Measurements from ENCODE around the gene KRT4.
A peak's percentile ranks its signal among the peaks of the same experiment; 100 is the strongest.

KRT4 gene

GRCh38 chr12:52846356-52846970 is 32.5 kb upstream of the KRT4 start:
- Histone ChIP-seq H3K27ac (replicated peaks; ENCODE audit: low read length) (no peak overlapping the region), H4K91ac (ENCODE audit: low read depth, low read length, poor library complexity) (no peak overlapping the region), H3K9ac (ENCODE audit: low read depth, low read length, poor library complexity) (no peak overlapping the region), H2BK15ac (ENCODE audit: low read length) (no peak overlapping the region), H3K23ac (ENCODE audit: low read depth, low read length, poor library complexity) (no peak overlapping the region), H3K9me3 (replicated peaks in 1 of 2; ENCODE audit: control insufficient read depth in 2 of 2, insufficient read depth in 1 of 2, low read depth in 1 of 2, low read length in 2 of 2) (no peaks in the 10 kb centered on the region), H3K27me3 (ENCODE audit: control insufficient read depth in 3 of 3, insufficient read depth in 3 of 3, low read depth in 1 of 3, low read length in 3 of 3) (peaks cover 0 to 5% (median 0%) of the 10 kb centered on the region in 3 experiments), H2AFZ (ENCODE audit: low read length) (no peak overlapping the region), H3K4me2 (ENCODE audit: insufficient read depth, low read length, poor library complexity, severe bottlenecking) (no peak overlapping the region), H3K18ac (ENCODE audit: low read length) (no peak overlapping the region), H2BK120ac (ENCODE audit: low read depth, low read length) (no peak overlapping the region), H3K4ac (ENCODE audit: low read length) (no peak overlapping the region), H2AK5ac (ENCODE audit: low read depth, low read length) (no peak overlapping the region), H3K4me3 (ENCODE audit: low read length in 2 of 2) (no peak overlapping the region), H2BK5ac (ENCODE audit: low read length) (no peak overlapping the region), H3K14ac (ENCODE audit: low read length) (no peak overlapping the region), H3K79me1 (ENCODE audit: low read depth, low read length) (peaks cover 2% of the 10 kb centered on the region), H3K36me3 (replicated peaks in 1 of 2; ENCODE audit: control insufficient read depth in 2 of 2, insufficient read depth in 2 of 2, low read length in 2 of 2) (no peaks in the 10 kb centered on the region), H4K8ac (ENCODE audit: low read depth, low read length) (no peak overlapping the region), H3K4me1 (ENCODE audit: control insufficient read depth in 2 of 2, insufficient read depth in 1 of 2, low read depth in 1 of 2, low read length in 2 of 2) (peaks cover 0 to 7% of the 10 kb centered on the region in 2 donors), H2BK12ac (ENCODE audit: low read length) (no peak overlapping the region)
- DNase-seq (ENCODE audit: low spot score) = no peak
- no CpG with 5 or more reads among the region's 8 CpGs for WGBS, 2 donors (ENCODE audit: extremely low coverage in 2 of 2, insufficient read length in 2 of 2, insufficient replicate concordance in 1 of 2)

GRCh38 chr12:52845946-52846345 is 32.0 kb upstream of the KRT4 start:
- no peaks in the 10 kb centered on the region for H3K36me3 ChIP-seq (replicated peaks in 1 of 2; ENCODE audit: control insufficient read depth in 2 of 2, insufficient read depth in 2 of 2, low read length in 2 of 2)
- no peaks in the 10 kb centered on the region for H3K9me3 ChIP-seq (replicated peaks in 1 of 2; ENCODE audit: control insufficient read depth in 2 of 2, insufficient read depth in 1 of 2, low read depth in 1 of 2, low read length in 2 of 2)
- no peak overlapping the region for H2BK120ac ChIP-seq (ENCODE audit: low read depth, low read length)
- H3K4ac ChIP-seq (ENCODE audit: low read length) = no peak overlapping the region
- no peak overlapping the region for H2BK12ac ChIP-seq (ENCODE audit: low read length)
- no peak overlapping the region for H3K27ac ChIP-seq (replicated peaks; ENCODE audit: low read length)
- no peak overlapping the region for H3K18ac ChIP-seq (ENCODE audit: low read length)
- DNase-seq (ENCODE audit: low spot score) = no peak
- H2AFZ ChIP-seq (ENCODE audit: low read length) = no peak overlapping the region
- peaks cover 0 to 5% (median 0%) of the 10 kb centered on the region in 3 experiments for H3K27me3 ChIP-seq (ENCODE audit: control insufficient read depth in 3 of 3, insufficient read depth in 3 of 3, low read depth in 1 of 3, low read length in 3 of 3)
- H4K91ac ChIP-seq (ENCODE audit: low read depth, low read length, poor library complexity) = no peak overlapping the region
- no peak overlapping the region for H4K8ac ChIP-seq (ENCODE audit: low read depth, low read length)
- H3K9ac ChIP-seq (ENCODE audit: low read depth, low read length, poor library complexity) = no peak overlapping the region
- no peak overlapping the region for H3K14ac ChIP-seq (ENCODE audit: low read length)
- no CpG with 5 or more reads among the region's 1 CpG for WGBS, 2 donors (ENCODE audit: extremely low coverage in 2 of 2, insufficient read length in 2 of 2, insufficient replicate concordance in 1 of 2)
- H3K23ac ChIP-seq (ENCODE audit: low read depth, low read length, poor library complexity) = no peak overlapping the region
- H2AK5ac ChIP-seq (ENCODE audit: low read depth, low read length) = no peak overlapping the region
- no peak overlapping the region for H3K4me2 ChIP-seq (ENCODE audit: insufficient read depth, low read length, poor library complexity, severe bottlenecking)
- H3K79me1 ChIP-seq (ENCODE audit: low read depth, low read length) = peaks cover 2% of the 10 kb centered on the region
- peaks cover 0 to 6% of the 10 kb centered on the region in 2 donors for H3K4me1 ChIP-seq (ENCODE audit: control insufficient read depth in 2 of 2, insufficient read depth in 1 of 2, low read depth in 1 of 2, low read length in 2 of 2)
- H2BK15ac ChIP-seq (ENCODE audit: low read length) = no peak overlapping the region
- H3K4me3 ChIP-seq (ENCODE audit: low read length in 2 of 2) = no peak overlapping the region
- no peak overlapping the region for H2BK5ac ChIP-seq (ENCODE audit: low read length)

- no peak for DNase-seq (ENCODE audit: low spot score)
- H3K27ac ChIP-seq (replicated peaks; ENCODE audit: low read length) = no peak overlapping the region
- H3K4me2 ChIP-seq (ENCODE audit: insufficient read depth, low read length, poor library complexity, severe bottlenecking) = no peak overlapping the region
- no peaks in the 10 kb centered on the region for H3K27me3 ChIP-seq (ENCODE audit: control insufficient read depth in 3 of 3, insufficient read depth in 3 of 3, low read depth in 1 of 3, low read length in 3 of 3)
- peak overlapping the region; percentile 42 for H3K18ac ChIP-seq (ENCODE audit: low read length)
- peak overlapping the region; percentile 50 for H3K23ac ChIP-seq (ENCODE audit: low read depth, low read length, poor library complexity)
- H3K4me3 ChIP-seq (ENCODE audit: low read length in 2 of 2) = no peak overlapping the region
- H3K79me1 ChIP-seq (ENCODE audit: low read depth, low read length) = peaks cover 2% of the 10 kb centered on the region
- H3K4ac ChIP-seq (ENCODE audit: low read length) = no peak overlapping the region
- WGBS, 2 donors (ENCODE audit: extremely low coverage in 2 of 2, insufficient read length in 2 of 2, insufficient replicate concordance in 1 of 2) = no CpG with 5 or more reads among the region's 11 CpGs
- H4K8ac ChIP-seq (ENCODE audit: low read depth, low read length) = peak overlapping the region; percentile 25
- no peak overlapping the region for H2AFZ ChIP-seq (ENCODE audit: low read length)
- peak overlapping the region; percentile 95 for H2AK5ac ChIP-seq (ENCODE audit: low read depth, low read length)
- no peak overlapping the region for H4K91ac ChIP-seq (ENCODE audit: low read depth, low read length, poor library complexity)
- no peaks in the 10 kb centered on the region for H3K36me3 ChIP-seq (replicated peaks in 1 of 2; ENCODE audit: control insufficient read depth in 2 of 2, insufficient read depth in 2 of 2, low read length in 2 of 2)
- H2BK12ac ChIP-seq (ENCODE audit: low read length) = no peak overlapping the region
- H3K14ac ChIP-seq (ENCODE audit: low read length) = no peak overlapping the region
- peak overlapping the region; percentile 58 for H2BK120ac ChIP-seq (ENCODE audit: low read depth, low read length)
- peaks cover 0 to 7% of the 10 kb centered on the region in 2 donors for H3K4me1 ChIP-seq (ENCODE audit: control insufficient read depth in 2 of 2, insufficient read depth in 1 of 2, low read depth in 1 of 2, low read length in 2 of 2)
- peak overlapping the region; percentile 12 for H3K9ac ChIP-seq (ENCODE audit: low read depth, low read length, poor library complexity)
- peak overlapping the region; percentile 79 for H2BK5ac ChIP-seq (ENCODE audit: low read length)
- H3K9me3 ChIP-seq (replicated peaks in 1 of 2; ENCODE audit: control insufficient read depth in 2 of 2, insufficient read depth in 1 of 2, low read depth in 1 of 2, low read length in 2 of 2) = peaks cover 0 to 2% of the 10 kb centered on the region in 2 donors
- no peak overlapping the region for H2BK15ac ChIP-seq (ENCODE audit: low read length)
Observed at GRCh38 chr12:52844386-52844785, 30.5 kb upstream of the KRT4 start.

- Histone ChIP-seq H3K79me1 (ENCODE audit: low read depth, low read length) (peaks cover 2% of the 10 kb centered on the region), H2BK15ac (ENCODE audit: low read length) (no peak overlapping the region), H2BK12ac (ENCODE audit: low read length) (no peak overlapping the region), H3K36me3 (replicated peaks in 1 of 2; ENCODE audit: control insufficient read depth in 2 of 2, insufficient read depth in 2 of 2, low read length in 2 of 2) (no peaks in the 10 kb centered on the region), H2AK5ac (ENCODE audit: low read depth, low read length) (peak overlapping the region; percentile 53), H3K14ac (ENCODE audit: low read length) (peak overlapping the region; percentile 39), H2AFZ (ENCODE audit: low read length) (no peak overlapping the region), H3K18ac (ENCODE audit: low read length) (peak overlapping the region; percentile 88), H3K23ac (ENCODE audit: low read depth, low read length, poor library complexity) (peak overlapping the region; percentile 52), H3K4ac (ENCODE audit: low read length) (no peak overlapping the region), H3K4me1 (ENCODE audit: control insufficient read depth in 2 of 2, insufficient read depth in 1 of 2, low read depth in 1 of 2, low read length in 2 of 2) (peaks cover 0 to 14% of the 10 kb centered on the region in 2 donors), H3K4me3 (ENCODE audit: low read length in 2 of 2) (no peak overlapping the region), H3K9ac (ENCODE audit: low read depth, low read length, poor library complexity) (no peak overlapping the region), H3K27me3 (ENCODE audit: control insufficient read depth in 3 of 3, insufficient read depth in 3 of 3, low read depth in 1 of 3, low read length in 3 of 3) (peaks cover 0 to 6% (median 0%) of the 10 kb centered on the region in 3 experiments), H4K8ac (ENCODE audit: low read depth, low read length) (no peak overlapping the region), H2BK5ac (ENCODE audit: low read length) (no peak overlapping the region), H3K4me2 (ENCODE audit: insufficient read depth, low read length, poor library complexity, severe bottlenecking) (no peak overlapping the region), H3K9me3 (replicated peaks in 1 of 2; ENCODE audit: control insufficient read depth in 2 of 2, insufficient read depth in 1 of 2, low read depth in 1 of 2, low read length in 2 of 2) (peaks cover 0 to 2% of the 10 kb centered on the region in 2 donors), H2BK120ac (ENCODE audit: low read depth, low read length) (no peak overlapping the region), H4K91ac (ENCODE audit: low read depth, low read length, poor library complexity) (peak overlapping the region; percentile 56), H3K27ac (replicated peaks; ENCODE audit: low read length) (no peak overlapping the region)
- WGBS, 2 donors (ENCODE audit: extremely low coverage in 2 of 2, insufficient read length in 2 of 2, insufficient replicate concordance in 1 of 2) = no CpG with 5 or more reads among the region's 18 CpGs
- DNase-seq (ENCODE audit: low spot score) = no peak
Observed at GRCh38 chr12:52839436-52840105, 25.7 kb upstream of the KRT4 start.
